ENCODE results near the gene MRPL58. TPM values are rescaled to one million over a fixed set of nuclear protein-coding genes. Genes with fewer than 3 reads are reported as not detected.
"Not testable (repeated sequence)": the region's sequence is repeated elsewhere in the genome, so short reads cannot be mapped to it uniquely, and the experiment has no call there.

MRPL58 gene
- total RNA-seq, 2 donors from 2014 or later: 29.7 to 30.1 TPM

GRCh38 chr17:75019710-75020109, 7.2 kb downstream of the MRPL58 start:
- TF ChIP-seq CTCF (conservative IDR thresholded peaks at IDR 0.05): no peak
- WGBS, 2 experiments (ENCODE audit: insufficient coverage in 1 of 2, insufficient read length in 1 of 2): 93 to 94% methylated on average over 3 of the region's 3 CpGs
- Mint-ChIP-seq H3K36me3 (ENCODE audit: low read depth) (peaks cover 58% of the 10 kb centered on the region), H3K4me3 (no peak overlapping the region), H3K27me3 (ENCODE audit: insufficient read depth) (no peaks in the 10 kb centered on the region), H3K27ac (no peak overlapping the region), H3K4me1 (no peaks in the 10 kb centered on the region), H3K9me3 (peaks cover 2% of the 10 kb centered on the region)
- H3K4me3 ChIP-seq (ENCODE audit: low read length): no peak overlapping the region
- no peaks in the 10 kb centered on the region for H3K27me3 ChIP-seq (ENCODE audit: control insufficient read depth, insufficient read depth, low read length, poor library complexity, severe bottlenecking)
- no peak for DNase-seq
- H3K27ac ChIP-seq (ENCODE audit: low read depth, low read length): no peak overlapping the region
- no peaks in the 10 kb centered on the region for H3K4me1 ChIP-seq (ENCODE audit: control insufficient read depth, insufficient read depth, low read length)
- H3K9me3 ChIP-seq (ENCODE audit: control insufficient read depth, low read length): no peaks in the 10 kb centered on the region
- H3K36me3 ChIP-seq (ENCODE audit: control insufficient read depth, insufficient read depth, low read length): peaks cover 48% of the 10 kb centered on the region
- no peak overlapping the region for H3K9ac ChIP-seq (ENCODE audit: extremely low read depth, low read length, poor library complexity, severe bottlenecking)

- H3K4me1 ChIP-seq (ENCODE audit: control insufficient read depth, insufficient read depth, low read length): no peaks in the 10 kb centered on the region
- no peak overlapping the region for H3K27ac Mint-ChIP-seq
- H3K27ac ChIP-seq (ENCODE audit: low read depth, low read length): no peak overlapping the region
- TF ChIP-seq CTCF (conservative IDR thresholded peaks at IDR 0.05): no peak
- H3K27me3 ChIP-seq (ENCODE audit: control insufficient read depth, insufficient read depth, low read length, poor library complexity, severe bottlenecking): no peaks in the 10 kb centered on the region
- H3K4me1 Mint-ChIP-seq: no peaks in the 10 kb centered on the region
- no peak overlapping the region for H3K9ac ChIP-seq (ENCODE audit: extremely low read depth, low read length, poor library complexity, severe bottlenecking)
- no peak for DNase-seq
- peaks cover 11% of the 10 kb centered on the region for H3K9me3 Mint-ChIP-seq
- H3K9me3 ChIP-seq (ENCODE audit: control insufficient read depth, low read length): no peaks in the 10 kb centered on the region
- no peaks in the 10 kb centered on the region for H3K27me3 Mint-ChIP-seq (ENCODE audit: insufficient read depth)
- H3K4me3 ChIP-seq (ENCODE audit: low read length): no peak overlapping the region
- H3K4me3 Mint-ChIP-seq: no peak overlapping the region
- WGBS, 2 experiments (ENCODE audit: insufficient coverage in 1 of 2, insufficient read length in 1 of 2): 94 to 97% methylated on average over 13 to 19 of the region's 19 CpGs
- peaks cover 48% of the 10 kb centered on the region for H3K36me3 ChIP-seq (ENCODE audit: control insufficient read depth, insufficient read depth, low read length)
- peaks cover 64% of the 10 kb centered on the region for H3K36me3 Mint-ChIP-seq (ENCODE audit: low read depth)
Observed at GRCh38 chr17:75020331-75021110, 8.1 kb downstream of the MRPL58 start.

- Mint-ChIP-seq H3K36me3 (ENCODE audit: low read depth) (peaks cover 50% of the 10 kb centered on the region), H3K27ac (no peak overlapping the region), H3K27me3 (ENCODE audit: insufficient read depth) (peaks cover 4% of the 10 kb centered on the region), H3K4me1 (no peaks in the 10 kb centered on the region), H3K9me3 (peaks cover 51% of the 10 kb centered on the region), H3K4me3 (no peak overlapping the region)
- H3K4me3 ChIP-seq (ENCODE audit: low read length): no peak overlapping the region
- peaks cover 26% of the 10 kb centered on the region for H3K36me3 ChIP-seq (ENCODE audit: control insufficient read depth, insufficient read depth, low read length)
- no peak overlapping the region for H3K9ac ChIP-seq (ENCODE audit: extremely low read depth, low read length, poor library complexity, severe bottlenecking)
- TF ChIP-seq CTCF (conservative IDR thresholded peaks at IDR 0.05): no peak
- peaks cover 20% of the 10 kb centered on the region for H3K9me3 ChIP-seq (ENCODE audit: control insufficient read depth, low read length)
- no peak overlapping the region for H3K27ac ChIP-seq (ENCODE audit: low read depth, low read length)
- no peak for DNase-seq
- H3K4me1 ChIP-seq (ENCODE audit: control insufficient read depth, insufficient read depth, low read length): no peaks in the 10 kb centered on the region
- whole genome bisulfite sequencing, 2 experiments (ENCODE audit: insufficient coverage in 1 of 2, insufficient read length in 1 of 2): 95 to 97% methylated on average over 5 to 10 of the region's 10 CpGs
- no peaks in the 10 kb centered on the region for H3K27me3 ChIP-seq (ENCODE audit: control insufficient read depth, insufficient read depth, low read length, poor library complexity, severe bottlenecking)
Observed at GRCh38 chr17:75024686-75025397, 12.4 kb downstream of the MRPL58 start.

GRCh38 chr17:75025398-75025734, 12.9 kb downstream of the MRPL58 start:
- WGBS, 2 experiments (ENCODE audit: insufficient coverage in 1 of 2, insufficient read length in 1 of 2): 93 to 94% methylated on average over 6 to 9 of the region's 9 CpGs
- H3K27me3 ChIP-seq (ENCODE audit: control insufficient read depth, insufficient read depth, low read length, poor library complexity, severe bottlenecking); H3K4me3 ChIP-seq (ENCODE audit: low read length); H3K4me1 Mint-ChIP-seq; H3K27ac Mint-ChIP-seq; H3K4me1 ChIP-seq (ENCODE audit: control insufficient read depth, insufficient read depth, low read length); H3K4me3 Mint-ChIP-seq; H3K9ac ChIP-seq (ENCODE audit: extremely low read depth, low read length, poor library complexity, severe bottlenecking); H3K27ac ChIP-seq (ENCODE audit: low read depth, low read length); DNase-seq; H3K27me3 Mint-ChIP-seq (ENCODE audit: insufficient read depth): not testable (repeated sequence)
- Histone ChIP-seq H3K36me3 (ENCODE audit: control insufficient read depth, insufficient read depth, low read length) (peaks cover 21% of the 10 kb centered on the region), H3K9me3 (ENCODE audit: control insufficient read depth, low read length) (peaks cover 25% of the 10 kb centered on the region)
- peaks cover 47% of the 10 kb centered on the region for H3K36me3 Mint-ChIP-seq (ENCODE audit: low read depth)
- peaks cover 55% of the 10 kb centered on the region for H3K9me3 Mint-ChIP-seq

GRCh38 chr17:75026650-75027049, 14.2 kb downstream of the MRPL58 start:
- not testable (repeated sequence) for H3K27ac Mint-ChIP-seq; H3K4me1 ChIP-seq (ENCODE audit: control insufficient read depth, insufficient read depth, low read length); H3K4me3 ChIP-seq (ENCODE audit: low read length); H3K4me1 Mint-ChIP-seq; DNase-seq; H3K27ac ChIP-seq (ENCODE audit: low read depth, low read length); H3K27me3 Mint-ChIP-seq (ENCODE audit: insufficient read depth); H3K4me3 Mint-ChIP-seq; H3K27me3 ChIP-seq (ENCODE audit: control insufficient read depth, insufficient read depth, low read length, poor library complexity, severe bottlenecking); H3K36me3 ChIP-seq (ENCODE audit: control insufficient read depth, insufficient read depth, low read length); H3K9ac ChIP-seq (ENCODE audit: extremely low read depth, low read length, poor library complexity, severe bottlenecking)
- H3K9me3 ChIP-seq (ENCODE audit: control insufficient read depth, low read length): peaks cover 35% of the 10 kb centered on the region
- H3K36me3 Mint-ChIP-seq (ENCODE audit: low read depth): peaks cover 34% of the 10 kb centered on the region
- H3K9me3 Mint-ChIP-seq: peaks cover 66% of the 10 kb centered on the region
- 84 to 92% methylated on average over 2 of the region's 2 CpGs for WGBS, 2 experiments (ENCODE audit: insufficient coverage in 1 of 2, insufficient read length in 1 of 2)
